Measurements from ENCODE around the gene PLCB3. TPM values are rescaled to one million over a fixed set of nuclear protein-coding genes. Genes with fewer than 3 reads are reported as not detected.

PLCB3 gene
- total RNA-seq, 1 experiment from 2014 or later: 69.0 TPM

GRCh38 chr11:64298966-64299846, 47.9 kb downstream of the PLCB3 start:
- H3K9ac ChIP-seq (ENCODE audit: low read length): no peak overlapping the region
- peak overlapping the region; percentile 90 for H3K4me2 ChIP-seq (ENCODE audit: low read length)
- H3K27me3 ChIP-seq (ENCODE audit: low read length): peaks cover 18% of the 10 kb centered on the region
- H3K4me1 ChIP-seq (ENCODE audit: insufficient read depth, low read length): peaks cover 28% of the 10 kb centered on the region
- H4K20me1 ChIP-seq (ENCODE audit: low read length): no peaks in the 10 kb centered on the region
- no peaks in the 10 kb centered on the region for H3F3A ChIP-seq (ENCODE audit: low read length, unreplicated experiment)
- H3K9me3 ChIP-seq (ENCODE audit: low read length): no peaks in the 10 kb centered on the region
- H3K79me2 ChIP-seq (ENCODE audit: low read length): no peaks in the 10 kb centered on the region
- DNase-seq (no peak), ATAC-seq (0 out of 2 replicates have a peak, but pooled peaks have one; percentile 1)
- no TSS peak for BruUV-seq (replicated peaks)
- H3K4me3 ChIP-seq (ENCODE audit: low read length): peak overlapping the region; percentile 64
- H3K9me2 ChIP-seq (replicated peaks; ENCODE audit: low read length): no peaks in the 10 kb centered on the region
- H3K27ac ChIP-seq (ENCODE audit: low read length): no peak overlapping the region
- CTCF ChIA-PET: no interaction called here
- no peaks in the 10 kb centered on the region for H3K36me3 ChIP-seq (ENCODE audit: low read depth, low read length)
- H2AFZ ChIP-seq (ENCODE audit: low read length): peak overlapping the region; percentile 82
- TF ChIP-seq, protein P1, sequence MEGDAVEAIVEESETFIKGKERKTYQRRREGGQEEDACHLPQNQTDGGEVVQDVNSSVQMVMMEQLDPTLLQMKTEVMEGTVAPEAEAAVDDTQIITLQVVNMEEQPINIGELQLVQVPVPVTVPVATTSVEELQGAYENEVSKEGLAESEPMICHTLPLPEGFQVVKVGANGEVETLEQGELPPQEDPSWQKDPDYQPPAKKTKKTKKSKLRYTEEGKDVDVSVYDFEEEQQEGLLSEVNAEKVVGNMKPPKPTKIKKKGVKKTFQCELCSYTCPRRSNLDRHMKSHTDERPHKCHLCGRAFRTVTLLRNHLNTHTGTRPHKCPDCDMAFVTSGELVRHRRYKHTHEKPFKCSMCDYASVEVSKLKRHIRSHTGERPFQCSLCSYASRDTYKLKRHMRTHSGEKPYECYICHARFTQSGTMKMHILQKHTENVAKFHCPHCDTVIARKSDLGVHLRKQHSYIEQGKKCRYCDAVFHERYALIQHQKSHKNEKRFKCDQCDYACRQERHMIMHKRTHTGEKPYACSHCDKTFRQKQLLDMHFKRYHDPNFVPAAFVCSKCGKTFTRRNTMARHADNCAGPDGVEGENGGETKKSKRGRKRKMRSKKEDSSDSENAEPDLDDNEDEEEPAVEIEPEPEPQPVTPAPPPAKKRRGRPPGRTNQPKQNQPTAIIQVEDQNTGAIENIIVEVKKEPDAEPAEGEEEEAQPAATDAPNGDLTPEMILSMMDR (conservative IDR thresholded peaks at IDR 0.05; ENCODE audit: low read depth, low read length): no peak
- TF ChIP-seq EZH2phosphoT487 (IDR thresholded peaks at IDR 0.05; ENCODE audit: borderline replicate concordance, low read length): 0 out of 2 replicates have a peak, but pooled peaks have one; percentile 26
- no peak for TF ChIP-seq EZH2 (IDR thresholded peaks at IDR 0.05; ENCODE audit: low read length, unreplicated experiment)
- intact Hi-C loops (cut with micrococcal nuclease): no loop called here
- POLR2A ChIA-PET (ENCODE audit: unreplicated experiment): no interaction called here

- H3F3A ChIP-seq (ENCODE audit: low read length, unreplicated experiment): no peaks in the 10 kb centered on the region
- peak within 1 kb of the TSS; percentile 90 for H3K4me2 ChIP-seq (ENCODE audit: low read length)
- ATAC-seq (no peak), DNase-seq (no peak)
- peaks cover 18% of the 10 kb centered on the region for H3K27me3 ChIP-seq (ENCODE audit: low read length)
- no peaks in the 10 kb centered on the region for H3K36me3 ChIP-seq (ENCODE audit: low read depth, low read length)
- no peak within 1 kb of the TSS for H3K27ac ChIP-seq (ENCODE audit: low read length)
- peak within 1 kb of the TSS; percentile 82 for H2AFZ ChIP-seq (ENCODE audit: low read length)
- POLR2A ChIA-PET (ENCODE audit: unreplicated experiment): interaction anchor here (1.1 kb wide), 1 partner anchor 59 kb away, joined by 3 read pairs; no protein-coding TSS in a partner anchor
- peak within 1 kb of the TSS; percentile 5; the same call in 1 of the 2 replicates for H3K9ac ChIP-seq (ENCODE audit: low read length)
- CTCF ChIA-PET: interaction anchor here (0.5 to 2.2 kb wide), 13 partner anchors 11 to 285 kb away, joined by 3 to 13 read pairs (median 4); partner anchors contain the start of genes FKBP2, PRDX5, STIP1 and TRMT112
- H4K20me1 ChIP-seq (ENCODE audit: low read length): no peaks in the 10 kb centered on the region
- peaks cover 34% of the 10 kb centered on the region for H3K4me1 ChIP-seq (ENCODE audit: insufficient read depth, low read length)
- peak within 1 kb of the TSS; percentile 64 for H3K4me3 ChIP-seq (ENCODE audit: low read length)
- intact Hi-C loops (cut with micrococcal nuclease): loop anchor here (2.0 kb wide), 3 partner anchors 15 to 53 kb away; partner anchors contain the start of genes BAD, GPR137 and PPP1R14B
- TF ChIP-seq EZH2 (IDR thresholded peaks at IDR 0.05; ENCODE audit: low read length, unreplicated experiment) (no peak), EZH2phosphoT487 (IDR thresholded peaks at IDR 0.05; ENCODE audit: borderline replicate concordance, low read length) (no peak)
- TF ChIP-seq, protein P1 (conservative IDR thresholded peaks at IDR 0.05; ENCODE audit: low read depth, low read length): no peak
- no TSS peak for BruUV-seq (replicated peaks)
- H3K9me2 ChIP-seq (replicated peaks; ENCODE audit: low read length): no peaks in the 10 kb centered on the region
- H3K79me2 ChIP-seq (ENCODE audit: low read length): no peaks in the 10 kb centered on the region
- no peaks in the 10 kb centered on the region for H3K9me3 ChIP-seq (ENCODE audit: low read length)
Observed at GRCh38 chr11:64299847-64300648, 48.7 kb downstream of the PLCB3 start, which contains the start of gene CATSPERZ. Gene CATSPERZ, plus strand, starts transcription at chr11:64300358. Its CDS starts 53 bp downstream, at chr11:64300411.
